NCI-H774 (cell line): ENCODE measurements around the gene ASCC3.
"Not testable (repeated sequence)": the region's sequence is repeated elsewhere in the genome, so short reads cannot be mapped to it uniquely, and the experiment has no call there.

Experiments used
- DNase-seq: peaks from one replicate; lab custom pipeline; 2025; lab: John Stamatoyannopoulos, UW

The ASCC3 gene

DNA sequence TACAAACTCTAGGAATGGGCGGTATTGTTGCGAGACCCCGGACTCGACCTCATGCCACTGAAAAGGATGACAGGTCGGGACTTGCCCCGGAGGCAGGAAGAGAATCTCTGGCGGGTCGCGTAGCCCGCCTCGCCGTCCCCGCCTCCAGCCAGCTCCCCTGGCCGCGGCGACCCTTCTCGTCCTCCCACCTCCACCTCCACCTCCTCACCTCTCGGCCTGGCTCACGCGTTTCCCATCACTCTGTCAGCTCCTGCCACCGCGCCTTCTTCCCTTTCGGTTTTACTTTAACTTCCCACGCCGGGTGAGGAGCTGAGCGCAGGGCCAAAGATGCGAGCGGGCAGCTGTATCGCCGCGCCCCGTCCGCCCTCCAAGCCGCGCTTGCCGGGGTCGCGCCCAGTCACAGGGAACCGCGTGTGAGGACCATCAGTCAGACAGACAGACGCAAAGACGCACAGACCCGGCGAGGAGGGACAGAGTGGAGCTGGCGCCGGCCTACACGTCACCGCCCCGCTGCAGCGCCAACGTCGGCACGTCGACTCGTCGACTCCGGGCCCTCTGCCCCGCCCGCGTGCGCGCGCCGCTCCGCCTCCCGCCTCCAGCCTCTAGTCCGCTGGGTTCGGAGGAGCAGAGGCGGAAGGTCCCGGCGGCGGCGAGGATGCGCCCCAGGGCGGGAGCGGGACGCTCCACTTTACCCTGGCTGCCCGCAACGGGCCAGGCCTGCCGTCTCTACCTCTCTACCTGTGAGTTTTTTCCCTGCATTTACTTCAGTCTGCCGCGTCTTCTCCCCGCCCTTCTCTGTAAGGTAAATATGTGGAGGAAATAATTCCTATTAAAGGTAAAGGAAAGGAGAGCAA is at the start of gene ASCC3:
TSS of gene ASCC3 (minus strand) at position 477 of the 854 bp plus-strand sequence. CDS start 13,332 bp downstream, outside the sequence.
- DNase-seq: peak; percentile 98

DNA sequence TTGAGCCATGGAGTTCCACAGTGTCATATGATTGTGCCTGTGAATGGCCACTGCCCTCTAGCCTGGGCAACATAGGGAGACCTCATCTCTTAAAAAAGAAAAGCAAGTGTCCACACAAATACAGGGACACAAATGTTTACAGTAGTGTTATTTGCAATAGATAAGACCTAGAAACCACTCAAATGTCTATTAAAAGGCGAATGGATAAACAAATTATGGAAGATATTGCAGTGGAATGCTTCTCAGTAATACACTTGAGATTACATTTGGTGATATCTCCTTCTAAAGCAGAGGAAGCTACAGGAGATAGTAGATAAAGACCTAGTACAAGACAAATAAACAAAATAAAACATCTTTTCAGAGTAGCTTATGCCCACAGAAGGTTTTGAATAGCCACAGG is 44.6 kb upstream of the ASCC3 start:
- no peak for DNase-seq

GRCh38 chr6:100924534-100925227 is 43.6 kb upstream of the ASCC3 start:
- no peak for DNase-seq

DNA sequence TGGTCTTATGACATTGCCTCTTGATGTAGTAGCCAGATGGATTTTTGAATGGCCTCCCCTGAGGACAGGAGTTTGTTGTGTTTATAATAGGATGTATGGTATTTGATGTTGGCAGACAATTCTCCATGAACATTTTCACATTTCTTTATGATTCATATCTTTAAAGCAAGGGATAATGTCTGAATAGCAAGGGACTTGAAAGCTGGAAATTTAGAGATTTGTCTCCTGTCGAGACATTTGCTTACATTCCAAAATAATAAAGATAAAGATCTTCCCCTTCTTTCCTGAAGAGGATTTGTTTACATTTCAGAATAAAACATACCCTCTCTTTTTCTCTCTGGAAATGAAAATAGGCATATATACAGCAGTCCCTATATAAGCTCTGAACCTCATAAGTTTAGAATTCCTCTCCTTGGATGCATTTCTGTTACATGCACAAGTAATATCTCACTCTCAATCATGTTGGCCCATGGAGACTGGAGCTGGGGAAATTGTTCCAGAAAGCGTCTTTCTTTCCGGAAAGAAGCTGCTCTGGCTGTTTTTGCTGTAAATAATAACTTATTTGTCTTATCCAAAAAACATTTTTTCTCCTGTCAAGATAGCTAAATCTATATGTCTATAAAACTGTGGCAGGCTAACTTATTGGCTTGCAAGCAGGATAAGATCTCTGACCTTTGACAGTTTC is 42.5 kb upstream of the ASCC3 start:
- no peak for DNase-seq

GRCh38 chr6:100920028-100920605 is 39.0 kb upstream of the ASCC3 start:
- no peak for DNase-seq

GRCh38 chr6:100918152-100918551 is 37.0 kb upstream of the ASCC3 start:
- no peak for DNase-seq

- DNase-seq: no peak
These were observed 34.7 kb upstream of the ASCC3 start for GRCh38 chr6:100915876-100916275.

DNA sequence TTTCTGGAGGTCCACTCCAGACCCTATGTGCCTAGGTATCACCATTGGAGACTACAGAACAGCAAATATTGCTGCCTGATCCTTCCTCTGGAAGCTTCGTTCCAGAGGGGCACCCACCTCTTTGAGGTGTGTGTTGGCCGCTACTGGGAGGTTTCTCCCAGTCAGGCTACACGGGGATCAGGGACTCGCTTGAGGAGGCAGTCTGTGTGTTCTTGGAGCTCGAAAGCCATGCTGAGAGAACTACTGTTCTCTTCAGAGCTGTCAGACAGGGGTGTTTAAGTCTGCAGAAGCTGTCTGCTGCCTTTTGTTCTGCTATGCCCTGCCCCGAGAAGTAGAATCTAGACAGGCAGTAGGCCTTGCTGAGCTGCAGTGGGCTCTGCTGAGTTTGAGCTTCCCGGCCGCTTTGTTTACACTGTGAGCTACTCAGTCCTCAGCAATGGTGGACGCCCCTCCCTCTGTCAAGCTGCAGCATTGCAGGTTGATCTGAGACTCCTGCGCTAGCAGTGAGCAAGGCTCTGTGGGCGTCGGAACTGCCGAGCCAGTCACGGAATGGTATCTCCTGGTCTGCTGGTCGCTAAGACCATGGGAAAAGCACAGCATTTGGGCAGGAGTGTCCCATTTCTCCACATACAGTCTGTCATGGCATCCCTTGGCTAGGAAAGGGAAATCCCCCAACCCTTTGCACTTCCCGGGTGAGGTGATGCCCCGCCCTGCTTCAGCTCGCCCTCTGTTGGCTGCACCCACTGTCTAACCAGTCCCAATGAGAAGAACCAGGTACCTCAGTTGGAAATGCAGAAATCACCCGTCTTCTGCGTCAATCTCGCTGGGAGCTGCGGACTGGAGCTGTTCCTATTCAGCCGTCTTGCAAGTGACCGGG is 32.5 kb upstream of the ASCC3 start:
- peak; percentile 84 for DNase-seq

DNA sequence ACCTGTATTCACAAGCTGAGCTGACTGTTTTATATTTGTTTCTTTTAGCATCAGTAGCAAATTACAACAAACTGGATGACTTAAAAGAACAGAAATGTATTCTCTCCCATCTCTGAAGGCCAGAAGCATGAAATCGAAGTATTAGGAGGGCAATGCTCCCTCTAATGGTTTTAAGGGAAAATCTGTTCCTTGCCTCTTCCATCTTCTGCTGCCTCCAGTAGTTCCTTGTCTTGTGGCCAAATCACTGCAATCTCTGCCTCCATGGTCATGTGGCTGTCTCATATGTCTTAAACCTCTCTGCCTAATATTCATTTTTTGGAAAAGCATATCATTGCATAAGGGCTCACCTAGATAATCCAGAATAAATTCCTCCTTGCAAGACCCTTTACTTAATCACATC is 25.2 kb upstream of the ASCC3 start:
- no peak for DNase-seq

DNA sequence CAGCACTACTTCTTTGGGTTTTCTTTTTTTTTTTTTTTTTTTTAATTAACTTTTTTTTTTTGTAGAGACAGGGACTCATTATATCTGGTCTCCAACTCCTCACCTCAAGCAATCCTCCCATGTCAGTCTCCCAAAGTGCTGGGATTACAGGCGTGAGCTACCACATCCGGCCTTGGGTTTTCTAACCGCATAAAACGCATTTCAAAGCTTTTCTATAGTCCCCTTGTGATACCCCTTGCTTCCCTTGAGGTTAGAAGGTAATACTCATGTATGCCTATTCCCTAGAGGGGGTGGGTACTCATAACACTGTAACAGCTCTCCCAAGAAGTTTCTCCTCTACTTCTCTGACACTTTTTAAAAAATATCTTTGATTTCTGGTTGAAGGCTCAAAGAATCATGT is 23.9 kb upstream of the ASCC3 start:
- no peak for DNase-seq

GRCh38 chr6:100904316-100904715 is 23.2 kb upstream of the ASCC3 start:
- no peak for DNase-seq

DNA sequence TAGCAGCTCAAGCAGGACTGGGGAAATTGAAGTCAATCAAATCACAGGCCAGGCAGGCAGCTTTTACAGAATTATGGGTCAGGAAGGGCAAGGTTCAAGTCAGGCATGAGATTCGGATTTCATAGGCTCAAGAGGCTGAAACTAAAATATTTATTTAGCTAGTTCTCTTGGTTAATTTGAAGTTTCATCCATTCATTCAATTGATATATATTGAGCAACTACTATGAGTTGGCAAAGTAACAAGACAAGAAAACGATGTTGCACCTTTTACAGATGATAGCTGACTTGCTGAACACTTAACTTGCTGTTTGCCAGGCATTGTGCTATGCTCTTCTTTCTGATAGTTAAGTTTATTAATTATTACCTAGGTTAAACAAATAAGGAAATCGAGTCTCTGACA is 20.5 kb upstream of the ASCC3 start:
- no peak for DNase-seq

DNA sequence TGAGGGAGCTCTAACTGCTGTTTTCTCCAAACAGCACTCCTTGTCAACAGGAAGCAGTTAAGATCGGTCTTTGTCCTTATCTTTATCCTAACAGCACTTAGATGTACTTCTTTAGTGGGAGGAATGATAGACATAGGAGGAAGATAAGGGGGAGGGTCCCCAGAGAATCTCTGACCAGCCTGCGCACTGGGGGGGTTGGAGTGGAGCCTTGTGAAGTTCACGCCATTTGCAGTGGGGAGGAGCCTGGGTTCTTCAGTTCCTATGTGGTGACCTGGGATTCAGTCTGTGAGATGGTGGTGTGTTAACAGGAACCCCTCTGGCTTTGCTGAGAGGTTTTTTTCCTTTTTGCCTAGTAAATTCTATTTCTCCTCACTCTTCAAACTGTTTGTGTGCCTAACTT is 18.1 kb upstream of the ASCC3 start:
- no peak for DNase-seq

- DNase-seq: no peak
These were observed 16.5 kb upstream of the ASCC3 start for GRCh38 chr6:100897671-100898070.

DNA sequence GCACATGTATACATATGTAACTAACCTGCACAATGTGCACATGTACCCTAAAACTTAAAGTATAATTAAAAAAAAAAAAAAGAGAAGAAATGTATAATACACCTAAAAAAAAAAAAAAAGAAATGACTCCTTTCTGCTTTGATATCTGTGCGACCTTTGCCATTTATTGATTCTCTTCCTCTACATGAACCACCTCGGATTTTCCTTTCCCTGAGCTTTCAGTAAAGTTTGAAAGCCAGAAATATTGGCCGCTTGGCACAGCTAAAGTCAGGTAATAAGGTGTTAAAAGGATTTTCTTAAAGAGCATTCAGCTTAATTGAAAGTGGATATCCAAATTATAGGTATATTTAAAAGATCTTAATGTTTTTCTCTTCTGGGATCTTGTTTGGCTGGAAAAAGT is 12.6 kb upstream of the ASCC3 start:
- DNase-seq: no peak

DNA sequence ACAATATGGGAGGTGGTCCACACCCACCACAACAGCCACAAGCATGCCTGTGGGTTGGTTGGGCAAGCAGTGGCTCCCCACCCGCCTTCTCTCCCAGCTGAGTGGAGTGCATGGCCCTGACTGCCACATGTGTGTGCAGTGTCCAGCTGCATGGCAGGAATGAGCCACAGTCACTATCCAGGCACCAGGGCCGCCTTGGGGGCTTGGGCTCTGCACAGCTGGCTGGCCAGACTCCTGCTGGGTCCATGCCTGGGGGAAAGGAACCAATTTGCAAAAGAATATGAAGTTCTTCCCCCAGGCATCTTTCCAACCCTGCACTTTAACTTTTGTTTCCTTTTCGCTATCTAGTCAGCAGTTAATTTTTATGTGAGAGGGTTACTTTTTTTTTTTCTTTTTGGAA is 11.6 kb upstream of the ASCC3 start:
- DNase-seq: no peak

DNA sequence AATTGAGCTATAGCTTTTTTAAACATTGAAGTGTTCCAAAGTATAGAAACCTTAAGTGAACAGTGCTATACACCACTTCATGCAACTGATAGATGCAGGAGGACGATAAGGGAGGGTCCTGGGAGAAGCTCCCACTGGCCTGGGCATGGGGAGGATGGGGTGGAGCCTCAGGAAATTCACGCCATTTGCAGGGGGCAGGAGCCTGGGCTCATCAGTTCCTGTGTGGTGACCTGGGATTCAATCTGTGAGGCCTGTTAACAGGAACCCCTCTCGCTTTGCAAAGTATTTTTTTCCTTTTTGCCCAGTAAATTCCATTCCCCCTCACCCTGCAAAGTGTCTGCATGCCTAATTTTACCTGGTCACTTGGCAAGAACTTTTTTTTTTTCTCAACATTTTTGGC is 11.0 kb upstream of the ASCC3 start:
- no peak for DNase-seq

- DNase-seq: no peak
These were observed 9.9 kb upstream of the ASCC3 start for GRCh38 chr6:100891079-100891478.

- not testable (repeated sequence) for DNase-seq
These were observed 9.5 kb upstream of the ASCC3 start for GRCh38 chr6:100890646-100891045.

GRCh38 chr6:100889351-100889750 is 8.2 kb upstream of the ASCC3 start:
- no peak for DNase-seq

DNA sequence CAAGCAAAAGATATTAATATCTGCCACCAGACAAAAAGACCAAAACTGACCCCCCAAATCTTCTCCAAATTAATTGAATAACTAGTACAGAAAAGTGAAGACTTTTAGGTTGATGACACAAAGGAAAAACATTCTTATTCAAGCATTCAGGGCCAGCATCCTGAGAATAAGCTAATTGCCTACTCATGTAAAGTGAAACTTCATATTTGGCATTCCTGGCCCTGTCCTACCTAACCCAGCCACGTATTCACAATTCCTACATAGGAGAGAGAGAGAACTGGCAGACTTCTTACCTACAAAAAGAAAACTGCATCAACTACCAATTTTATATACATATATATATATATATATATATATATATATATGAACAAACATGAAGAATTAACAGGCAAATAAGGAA is 4.9 kb upstream of the ASCC3 start:
- DNase-seq: no peak

- no peak for DNase-seq
These were observed 2.2 kb upstream of the ASCC3 start for GRCh38 chr6:100883347-100883746.
